Islet of Langerhans (tissue), 1 donor: Measurements from ENCODE around the gene NSF.
A peak's percentile ranks its signal among the peaks of the same experiment; 100 is the strongest.

Source experiments
- FAIRE-seq: peaks from one replicate; lab custom pipeline; 2011; peaks lifted over from hg19 to GRCh38; lab: Jason Lieb, UNC

Gene NSF

GRCh38 chr17:46719891-46720290, 129.4 kb downstream of the NSF start:
- FAIRE-seq: no peak

- FAIRE-seq: no peak
These were observed 129.9 kb downstream of the NSF start for GRCh38 chr17:46720408-46720807.

GRCh38 chr17:46722662-46723285, 132.3 kb downstream of the NSF start:
- no peak for FAIRE-seq

- no peak for FAIRE-seq
These were observed 135.7 kb downstream of the NSF start for GRCh38 chr17:46726206-46726605.

GRCh38 chr17:46727572-46728348, 137.3 kb downstream of the NSF start:
- FAIRE-seq: no peak

- peak; percentile 56 for FAIRE-seq
These were observed 139.6 kb downstream of the NSF start for GRCh38 chr17:46730026-46730425.

GRCh38 chr17:46730679-46731078, 140.2 kb downstream of the NSF start:
- FAIRE-seq: no peak

GRCh38 chr17:46732160-46732559, 141.7 kb downstream of the NSF start:
- no peak for FAIRE-seq

- no peak for FAIRE-seq
These were observed 142.4 kb downstream of the NSF start for GRCh38 chr17:46732754-46733398.

GRCh38 chr17:46733837-46734475, 143.5 kb downstream of the NSF start:
- no peak for FAIRE-seq

GRCh38 chr17:46736100-46736499, 145.6 kb downstream of the NSF start:
- no peak for FAIRE-seq

GRCh38 chr17:46737326-46737725, 146.9 kb downstream of the NSF start:
- FAIRE-seq: no peak

GRCh38 chr17:46738544-46738943, 148.1 kb downstream of the NSF start:
- no peak for FAIRE-seq

- FAIRE-seq: no peak
These were observed 149.5 kb downstream of the NSF start for GRCh38 chr17:46739982-46740381.

- no peak for FAIRE-seq
These were observed 150.8 kb downstream of the NSF start for GRCh38 chr17:46741122-46741730.

GRCh38 chr17:46742565-46743270, 152.2 kb downstream of the NSF start:
- no peak for FAIRE-seq

GRCh38 chr17:46744441-46744840, 154.0 kb downstream of the NSF start:
- FAIRE-seq: no peak

GRCh38 chr17:46745376-46745775, 154.9 kb downstream of the NSF start:
- no peak for FAIRE-seq

GRCh38 chr17:46751425-46751824, 161.0 kb downstream of the NSF start:
- FAIRE-seq: no peak

GRCh38 chr17:46753776-46754175, 163.3 kb downstream of the NSF start:
- FAIRE-seq: no peak

GRCh38 chr17:46756081-46756735, 165.7 kb downstream of the NSF start:
- FAIRE-seq: no peak
